GM19193 (cell line): ENCODE results near the gene EIPR1.

ENCODE experiments used
- POLR2A ChIP-seq: IDR thresholded peaks from 4 replicates; pipeline ENCODE4 v1.6.1; 2011; ENCODE audit not compliant: insufficient read depth, insufficient read length; ENCODE audit errors: extremely low read depth

EIPR1 gene

GRCh38 chr2:3143602-3144001 is 234.0 kb downstream of the EIPR1 start:
- TF ChIP-seq POLR2A, result no peak

- no peak for TF ChIP-seq POLR2A
Observed at GRCh38 chr2:3142961-3143571, 234.6 kb downstream of the EIPR1 start.

GRCh38 chr2:3142210-3142609 is 235.4 kb downstream of the EIPR1 start:
- TF ChIP-seq POLR2A, result no peak

- no peak for TF ChIP-seq POLR2A
Observed at GRCh38 chr2:3141696-3142095, 235.9 kb downstream of the EIPR1 start.

- no peak for TF ChIP-seq POLR2A
Observed at GRCh38 chr2:3139906-3140305, 237.7 kb downstream of the EIPR1 start.
